ENCODE measurements around the gene SOX21. TPM values are rescaled to one million over a fixed set of nuclear protein-coding genes. Genes with fewer than 3 reads are reported as not detected.

SOX21 gene
- polyA plus RNA-seq, 1 donor from 2014 or later = 0.35 TPM

DNA sequence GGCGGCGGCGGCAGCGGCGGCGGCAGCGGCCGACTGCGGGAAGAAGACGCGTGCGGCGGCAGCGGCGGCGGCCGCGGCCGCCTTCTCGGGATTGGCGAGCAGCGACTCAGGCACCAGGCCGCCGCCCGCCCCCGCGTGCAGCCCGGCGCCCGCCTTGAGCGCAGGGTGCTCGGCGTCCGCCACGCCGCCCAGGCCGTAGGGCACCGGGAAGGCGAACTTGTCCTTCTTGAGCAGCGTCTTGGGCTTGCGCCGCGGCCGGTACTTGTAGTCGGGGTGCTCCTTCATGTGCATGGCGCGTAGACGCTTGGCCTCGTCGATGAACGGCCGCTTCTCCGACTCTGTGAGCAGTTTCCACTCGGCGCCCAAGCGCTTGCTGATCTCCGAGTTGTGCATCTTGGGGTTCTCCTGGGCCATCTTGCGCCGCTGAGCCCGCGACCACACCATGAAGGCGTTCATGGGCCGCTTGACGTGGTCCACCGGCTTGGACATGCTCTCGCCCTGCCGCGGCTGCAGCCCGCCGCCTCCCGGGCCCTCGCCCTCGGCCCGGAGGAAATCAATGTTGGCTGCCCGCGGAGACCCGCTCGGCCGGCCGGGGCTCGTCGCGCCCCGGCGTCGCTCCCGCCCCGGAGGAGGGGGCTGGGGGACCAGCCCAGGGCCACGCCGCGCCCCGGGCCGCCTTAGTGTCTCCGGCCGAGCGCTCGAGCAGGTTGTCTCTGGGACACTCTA lies 621 bp downstream of the SOX21 start:
- H3K27ac ChIP-seq (ENCODE audit: low read length) = no peak overlapping the region
- H3K9ac ChIP-seq (ENCODE audit: low read length) = no peak overlapping the region
- no peak overlapping the region for H3K4me2 ChIP-seq (ENCODE audit: low read length)
- H3F3A ChIP-seq (ENCODE audit: insufficient read depth, low read length, poor library complexity, severe bottlenecking) = peaks cover 8% of the 10 kb centered on the region
- no peaks in the 10 kb centered on the region for H3K9me2 ChIP-seq (ENCODE audit: insufficient read depth, low read length)
- no peaks in the 10 kb centered on the region for H4K20me1 ChIP-seq (ENCODE audit: insufficient read depth)
- H3K36me3 ChIP-seq (ENCODE audit: insufficient read depth, low read length) = no peaks in the 10 kb centered on the region
- peak overlapping the region; percentile 75 for H3K4me3 ChIP-seq (ENCODE audit: low read length)
- H3K79me2 ChIP-seq (replicated peaks; ENCODE audit: insufficient read depth, low read length) = peaks cover 40% of the 10 kb centered on the region
- no peaks in the 10 kb centered on the region for H3K9me3 ChIP-seq (ENCODE audit: low read length)
- H2AFZ ChIP-seq (ENCODE audit: low read depth, low read length) = no peak overlapping the region
- TF ChIP-seq, protein P1, sequence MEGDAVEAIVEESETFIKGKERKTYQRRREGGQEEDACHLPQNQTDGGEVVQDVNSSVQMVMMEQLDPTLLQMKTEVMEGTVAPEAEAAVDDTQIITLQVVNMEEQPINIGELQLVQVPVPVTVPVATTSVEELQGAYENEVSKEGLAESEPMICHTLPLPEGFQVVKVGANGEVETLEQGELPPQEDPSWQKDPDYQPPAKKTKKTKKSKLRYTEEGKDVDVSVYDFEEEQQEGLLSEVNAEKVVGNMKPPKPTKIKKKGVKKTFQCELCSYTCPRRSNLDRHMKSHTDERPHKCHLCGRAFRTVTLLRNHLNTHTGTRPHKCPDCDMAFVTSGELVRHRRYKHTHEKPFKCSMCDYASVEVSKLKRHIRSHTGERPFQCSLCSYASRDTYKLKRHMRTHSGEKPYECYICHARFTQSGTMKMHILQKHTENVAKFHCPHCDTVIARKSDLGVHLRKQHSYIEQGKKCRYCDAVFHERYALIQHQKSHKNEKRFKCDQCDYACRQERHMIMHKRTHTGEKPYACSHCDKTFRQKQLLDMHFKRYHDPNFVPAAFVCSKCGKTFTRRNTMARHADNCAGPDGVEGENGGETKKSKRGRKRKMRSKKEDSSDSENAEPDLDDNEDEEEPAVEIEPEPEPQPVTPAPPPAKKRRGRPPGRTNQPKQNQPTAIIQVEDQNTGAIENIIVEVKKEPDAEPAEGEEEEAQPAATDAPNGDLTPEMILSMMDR (IDR thresholded peaks at IDR 0.05; ENCODE audit: poor library complexity, severe bottlenecking) = no peak
- peak; percentile 81 for TF ChIP-seq EZH2 (IDR thresholded peaks at IDR 0.05; ENCODE audit: borderline replicate concordance, insufficient read depth, low read length, poor library complexity, severe bottlenecking)
- TF ChIP-seq RAD21 (conservative IDR thresholded peaks at IDR 0.05) = no peak
- peaks cover 88% of the 10 kb centered on the region for H3K27me3 ChIP-seq (ENCODE audit: insufficient read depth, low read depth, low read length)

DNA sequence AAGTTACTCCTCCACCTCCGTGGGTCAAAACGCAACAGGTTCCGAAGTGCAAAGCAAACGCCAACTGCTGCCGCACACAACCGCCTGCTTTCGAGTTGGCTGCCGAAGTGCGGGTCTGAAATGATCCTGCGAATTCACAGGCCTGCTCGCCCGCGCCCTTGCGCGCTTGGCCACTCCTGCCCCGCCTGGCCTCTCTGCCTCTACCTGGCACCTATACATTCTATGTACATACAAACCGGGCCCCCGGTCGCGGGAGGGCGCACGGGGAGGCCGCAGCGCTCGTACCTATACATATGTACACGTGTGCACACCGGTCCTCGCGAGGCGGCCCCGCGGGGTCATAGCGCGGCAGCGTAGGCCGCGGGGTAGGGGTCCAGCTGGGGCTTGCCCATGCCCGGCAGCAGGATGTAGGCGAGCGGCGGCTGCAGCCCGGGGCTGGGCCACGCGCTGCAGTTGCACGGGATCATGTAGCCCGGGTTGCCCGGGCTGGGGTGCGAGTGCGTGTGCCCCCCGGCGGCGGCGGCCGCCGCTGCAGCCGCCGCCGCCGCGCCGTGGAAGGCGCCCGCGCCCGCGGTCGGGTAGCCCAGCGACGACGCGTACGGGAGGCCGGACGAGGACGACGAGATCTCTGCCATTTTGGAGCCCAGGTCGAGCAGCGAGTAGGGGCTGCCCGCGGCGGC lies 1.3 kb downstream of the SOX21 start:
- Histone ChIP-seq H3K9me2 (ENCODE audit: insufficient read depth, low read length) (no peaks in the 10 kb centered on the region), H3K4me3 (ENCODE audit: low read length) (peak overlapping the region; percentile 75), H3K27ac (ENCODE audit: low read length) (no peak overlapping the region), H4K20me1 (ENCODE audit: insufficient read depth) (no peaks in the 10 kb centered on the region), H3K79me2 (replicated peaks; ENCODE audit: insufficient read depth, low read length) (peaks cover 40% of the 10 kb centered on the region), H3K4me2 (ENCODE audit: low read length) (peak overlapping the region; percentile 61), H3K27me3 (ENCODE audit: insufficient read depth, low read depth, low read length) (peaks cover 89% of the 10 kb centered on the region), H3K36me3 (ENCODE audit: insufficient read depth, low read length) (no peaks in the 10 kb centered on the region), H3K9me3 (ENCODE audit: low read length) (no peaks in the 10 kb centered on the region), H2AFZ (ENCODE audit: low read depth, low read length) (no peak overlapping the region), H3F3A (ENCODE audit: insufficient read depth, low read length, poor library complexity, severe bottlenecking) (peaks cover 8% of the 10 kb centered on the region), H3K9ac (ENCODE audit: low read length) (no peak overlapping the region)
- TF ChIP-seq SMC3 (conservative IDR thresholded peaks at IDR 0.05; ENCODE audit: poor library complexity) (peak; percentile 50), EP300 (conservative IDR thresholded peaks at IDR 0.05; ENCODE audit: poor library complexity, severe bottlenecking) (no peak), MXI1 (conservative IDR thresholded peaks at IDR 0.05; ENCODE audit: poor library complexity, severe bottlenecking) (peak; percentile 74), EZH2 (IDR thresholded peaks at IDR 0.05; ENCODE audit: borderline replicate concordance, insufficient read depth, low read length, poor library complexity, severe bottlenecking) (no peak), POLR2AphosphoS5 (IDR thresholded peaks at IDR 0.05) (no peak), TAF1 (IDR thresholded peaks at IDR 0.05; ENCODE audit: low read depth) (no peak), RAD21 (conservative IDR thresholded peaks at IDR 0.05) (peak; percentile 21)
- TF ChIP-seq, protein P2, sequence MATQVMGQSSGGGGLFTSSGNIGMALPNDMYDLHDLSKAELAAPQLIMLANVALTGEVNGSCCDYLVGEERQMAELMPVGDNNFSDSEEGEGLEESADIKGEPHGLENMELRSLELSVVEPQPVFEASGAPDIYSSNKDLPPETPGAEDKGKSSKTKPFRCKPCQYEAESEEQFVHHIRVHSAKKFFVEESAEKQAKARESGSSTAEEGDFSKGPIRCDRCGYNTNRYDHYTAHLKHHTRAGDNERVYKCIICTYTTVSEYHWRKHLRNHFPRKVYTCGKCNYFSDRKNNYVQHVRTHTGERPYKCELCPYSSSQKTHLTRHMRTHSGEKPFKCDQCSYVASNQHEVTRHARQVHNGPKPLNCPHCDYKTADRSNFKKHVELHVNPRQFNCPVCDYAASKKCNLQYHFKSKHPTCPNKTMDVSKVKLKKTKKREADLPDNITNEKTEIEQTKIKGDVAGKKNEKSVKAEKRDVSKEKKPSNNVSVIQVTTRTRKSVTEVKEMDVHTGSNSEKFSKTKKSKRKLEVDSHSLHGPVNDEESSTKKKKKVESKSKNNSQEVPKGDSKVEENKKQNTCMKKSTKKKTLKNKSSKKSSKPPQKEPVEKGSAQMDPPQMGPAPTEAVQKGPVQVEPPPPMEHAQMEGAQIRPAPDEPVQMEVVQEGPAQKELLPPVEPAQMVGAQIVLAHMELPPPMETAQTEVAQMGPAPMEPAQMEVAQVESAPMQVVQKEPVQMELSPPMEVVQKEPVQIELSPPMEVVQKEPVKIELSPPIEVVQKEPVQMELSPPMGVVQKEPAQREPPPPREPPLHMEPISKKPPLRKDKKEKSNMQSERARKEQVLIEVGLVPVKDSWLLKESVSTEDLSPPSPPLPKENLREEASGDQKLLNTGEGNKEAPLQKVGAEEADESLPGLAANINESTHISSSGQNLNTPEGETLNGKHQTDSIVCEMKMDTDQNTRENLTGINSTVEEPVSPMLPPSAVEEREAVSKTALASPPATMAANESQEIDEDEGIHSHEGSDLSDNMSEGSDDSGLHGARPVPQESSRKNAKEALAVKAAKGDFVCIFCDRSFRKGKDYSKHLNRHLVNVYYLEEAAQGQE (IDR thresholded peaks at IDR 0.05; ENCODE audit: borderline replicate concordance) = no peak
- TF ChIP-seq, protein P1 (IDR thresholded peaks at IDR 0.05; ENCODE audit: poor library complexity, severe bottlenecking) = peak; percentile 67
